Colon (tissue), 2 donors: ENCODE data around the gene CNR2.
"Not testable (repeated sequence)": the region's sequence is repeated elsewhere in the genome, so short reads cannot be mapped to it uniquely, and the experiment has no call there.

ENCODE experiments used
- FAIRE-seq: peaks from 2 replicates; lab custom pipeline; 2012; peaks lifted over from hg19 to GRCh38; lab: Jason Lieb, UNC
- donor health status: control.
- donor health status: control.

The CNR2 gene

GRCh38 chr1:23882746-23883145 lies 30.4 kb downstream of the CNR2 start:
- no peak for FAIRE-seq

- FAIRE-seq, result no peak
Measured at GRCh38 chr1:23879809-23880208, 33.4 kb downstream of the CNR2 start.

- FAIRE-seq, result no peak
Measured at GRCh38 chr1:23878668-23879067, 34.5 kb downstream of the CNR2 start.

- no peak for FAIRE-seq
Measured at GRCh38 chr1:23875382-23875781, 37.8 kb downstream of the CNR2 start.

- no peak for FAIRE-seq
Measured at GRCh38 chr1:23872421-23872820, 40.7 kb downstream of the CNR2 start.

GRCh38 chr1:23869051-23869450 lies 44.1 kb downstream of the CNR2 start:
- no peak for FAIRE-seq

GRCh38 chr1:23868557-23869016 lies 44.6 kb downstream of the CNR2 start:
- no peak for FAIRE-seq

- FAIRE-seq, result no peak
Measured at GRCh38 chr1:23867895-23868556, 45.1 kb downstream of the CNR2 start, which contains the start of gene FUCA1. Gene FUCA1, minus strand, starts transcription at chr1:23868290. Its CDS starts 4 bp downstream, at chr1:23868286.

GRCh38 chr1:23867542-23867894 lies 45.6 kb downstream of the CNR2 start:
- FAIRE-seq, result no peak

- no peak for FAIRE-seq
Measured at GRCh38 chr1:23865543-23865930, 47.6 kb downstream of the CNR2 start.

GRCh38 chr1:23864801-23865542 lies 48.2 kb downstream of the CNR2 start:
- no peak for FAIRE-seq

- FAIRE-seq, result no peak
Measured at GRCh38 chr1:23862640-23863039, 50.5 kb downstream of the CNR2 start.

- no peak for FAIRE-seq
Measured at GRCh38 chr1:23854568-23854967, 58.6 kb downstream of the CNR2 start.

- FAIRE-seq, result not testable (repeated sequence)
Measured at GRCh38 chr1:23853124-23853523, 60.0 kb downstream of the CNR2 start.

GRCh38 chr1:23851406-23851805 lies 61.8 kb downstream of the CNR2 start:
- not testable (repeated sequence) for FAIRE-seq

- FAIRE-seq, result no peak
Measured at GRCh38 chr1:23848673-23849616, 64.2 kb downstream of the CNR2 start.

GRCh38 chr1:23847482-23848095 lies 65.6 kb downstream of the CNR2 start:
- not testable (repeated sequence) for FAIRE-seq

GRCh38 chr1:23845163-23845562 lies 68.0 kb downstream of the CNR2 start:
- no peak for FAIRE-seq

GRCh38 chr1:23843644-23844043 lies 69.5 kb downstream of the CNR2 start:
- FAIRE-seq, result no peak

GRCh38 chr1:23838401-23838866 lies 74.7 kb downstream of the CNR2 start:
- FAIRE-seq, result no peak

- FAIRE-seq, result no peak
Measured at GRCh38 chr1:23837908-23838307, 75.3 kb downstream of the CNR2 start.

- no peak for FAIRE-seq
Measured at GRCh38 chr1:23836037-23836436, 77.1 kb downstream of the CNR2 start.
